Neural progenitor cell (in vitro differentiated cells): ENCODE data around the gene SAMD4A. TPM values are rescaled to one million over a fixed set of nuclear protein-coding genes. Genes with fewer than 3 reads are reported as not detected.
"Not testable (repeated sequence)": the region's sequence is repeated elsewhere in the genome, so short reads cannot be mapped to it uniquely, and the experiment has no call there.

Experiments
- DNase-seq: peaks from one replicate; pipeline ENCODE4 v3.0.0-alpha.2; 2016; ENCODE audit warnings: low spot score
- H2AFZ ChIP-seq: fragments of 200-600 bp; sonication (generic); replicated peaks from 2 replicates; pipeline ENCODE4 v1.6.1; 2016; ENCODE audit warnings: antibody characterized with exemption
- H3F3A ChIP-seq: fragments of 200-600 bp; sonication (generic); 2 replicates; pipeline ENCODE4 v1.6.1; 2016; ENCODE audit warnings: antibody characterized with exemption, low read depth
- H3K27ac ChIP-seq: fragments of 200-600 bp; sonication (generic); 2 replicates; pipeline ENCODE4 v1.5.1; 2016; ENCODE audit warnings: mild to moderate bottlenecking
- H3K27me3 ChIP-seq: fragments of 200-600 bp; sonication (generic); 2 replicates; pipeline ENCODE4 v1.6.1; 2016; ENCODE audit warnings: mild to moderate bottlenecking, moderate library complexity
- H3K36me3 ChIP-seq: fragments of 200-600 bp; sonication (generic); 2 replicates; pipeline ENCODE4 v1.5.1; 2016
- H3K4me1 ChIP-seq: fragments of 200-600 bp; sonication (generic); 2 replicates; pipeline ENCODE4 v1.6.1; 2016; ENCODE audit warnings: mixed run types
- H3K4me2 ChIP-seq: fragments of 200-600 bp; sonication (generic); 2 replicates; pipeline ENCODE4 v1.6.1; 2016
- H3K4me3 ChIP-seq: fragments of 200-600 bp; sonication (generic); 2 replicates; pipeline ENCODE4 v1.5.1; 2016
- H3K79me2 ChIP-seq: fragments of 200-600 bp; sonication (generic); 2 replicates; pipeline ENCODE4 v1.6.1; 2016; ENCODE audit warnings: low read depth
- H3K9ac ChIP-seq: fragments of 200-600 bp; sonication (generic); 2 replicates; pipeline ENCODE4 v1.6.1; 2016
- H3K9me3 ChIP-seq: fragments of 200-600 bp; sonication (generic); 2 replicates; pipeline ENCODE4 v1.5.1; 2016; ENCODE audit warnings: low read depth
- H4K20me1 ChIP-seq: fragments of 200-600 bp; sonication (generic); 2 replicates; pipeline ENCODE4 v1.6.1; 2016; ENCODE audit warnings: low read depth
- H3K27ac Mint-ChIP-seq: 3 replicates; pipeline ENCODE4 v1.8.0; 2021; ENCODE audit warnings: mixed read lengths
- H3K27me3 Mint-ChIP-seq: 2 replicates; pipeline ENCODE4 v1.8.0; 2022; ENCODE audit warnings: low read depth, mild to moderate bottlenecking, inconsistent platforms, moderate library complexity, mixed read lengths; ENCODE audit not compliant: insufficient read depth
- H3K36me3 Mint-ChIP-seq: 3 replicates; pipeline ENCODE4 v1.8.0; 2021; ENCODE audit warnings: mixed read lengths
- H3K4me1 Mint-ChIP-seq: 3 replicates; pipeline ENCODE4 v1.8.0; 2021; ENCODE audit warnings: mixed read lengths
- H3K4me3 Mint-ChIP-seq: 3 replicates; pipeline ENCODE4 v1.8.0; 2021; ENCODE audit warnings: mild to moderate bottlenecking, moderate library complexity, mixed read lengths
- H3K9me3 Mint-ChIP-seq: 3 replicates; pipeline ENCODE4 v1.8.0; 2020; ENCODE audit warnings: mixed read lengths
- EZH2 ChIP-seq: fragments of 200-600 bp; sonication (generic); IDR thresholded peaks from 2 replicates; pipeline ENCODE4 v1.6.1; 2017; ENCODE audit warnings: antibody characterized with exemption, mild to moderate bottlenecking, moderate library complexity
- EZH2phosphoT487 ChIP-seq: fragments of 200-600 bp; sonication (generic); IDR thresholded peaks from 2 replicates; pipeline ENCODE4 v1.6.1; 2017; ENCODE audit warnings: antibody characterized with exemption
- total RNA-seq: library from RNA; depleted of rRNA; stranded (reverse); fragments of >200 nt; gene quantifications from 2 replicates; pipeline ENCODE4 v1.2.3, GENCODE V29; 2015; ENCODE audit warnings: low replicate concordance
- TF ChIP-seq, protein P1 (sequence below): fragments of 200-600 bp; sonication (generic); IDR thresholded peaks from 2 replicates; pipeline ENCODE4 v1.5.1; 2017; ENCODE audit warnings: antibody characterized with exemption, mild to moderate bottlenecking

Gene SAMD4A
- total RNA-seq, 1 donor from 2014 or later, result 4.3 TPM

DNA sequence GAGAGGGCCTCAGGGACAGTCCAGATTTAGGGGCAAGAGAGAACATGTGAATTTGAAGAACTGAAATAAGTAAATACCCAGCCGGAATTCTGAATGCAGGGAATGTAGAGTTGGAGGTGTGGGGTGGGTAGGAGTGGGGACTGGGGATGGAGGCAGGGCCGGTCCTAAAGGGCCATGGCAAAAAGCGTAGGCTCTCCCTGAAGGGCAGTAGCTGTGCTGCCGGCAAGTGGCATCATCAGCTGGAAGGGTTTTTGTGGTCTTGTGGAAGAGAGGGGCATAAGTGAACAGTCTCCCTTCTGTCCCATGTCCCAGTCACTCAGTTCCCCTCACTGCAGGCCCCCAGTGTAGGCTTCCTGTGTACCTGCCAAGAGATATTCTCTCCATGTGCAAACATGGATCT is 231.1 kb downstream of the SAMD4A start:
- Histone ChIP-seq H2AFZ (peak overlapping the region; percentile 49), H3K9me3 (no peaks in the 10 kb centered on the region), H3K27me3 (no peaks in the 10 kb centered on the region), H3K27ac (no peak overlapping the region), H3K36me3 (no peaks in the 10 kb centered on the region), H3F3A (no peaks in the 10 kb centered on the region), H3K4me1 (peaks cover 13% of the 10 kb centered on the region), H3K4me2 (no peak overlapping the region), H3K4me3 (no peak overlapping the region), H3K79me2 (no peaks in the 10 kb centered on the region), H3K9ac (no peak overlapping the region), H4K20me1 (no peaks in the 10 kb centered on the region)
- no peak overlapping the region for H3K4me3 Mint-ChIP-seq
- H3K9me3 Mint-ChIP-seq, result peaks cover 17% of the 10 kb centered on the region
- peaks cover 22% of the 10 kb centered on the region for H3K4me1 Mint-ChIP-seq
- peaks cover 15% of the 10 kb centered on the region for H3K27me3 Mint-ChIP-seq
- peaks cover 4% of the 10 kb centered on the region for H3K36me3 Mint-ChIP-seq
- no peak overlapping the region for H3K27ac Mint-ChIP-seq
- no peak for TF ChIP-seq EZH2
- TF ChIP-seq EZH2phosphoT487, result no peak
- TF ChIP-seq, protein P1, sequence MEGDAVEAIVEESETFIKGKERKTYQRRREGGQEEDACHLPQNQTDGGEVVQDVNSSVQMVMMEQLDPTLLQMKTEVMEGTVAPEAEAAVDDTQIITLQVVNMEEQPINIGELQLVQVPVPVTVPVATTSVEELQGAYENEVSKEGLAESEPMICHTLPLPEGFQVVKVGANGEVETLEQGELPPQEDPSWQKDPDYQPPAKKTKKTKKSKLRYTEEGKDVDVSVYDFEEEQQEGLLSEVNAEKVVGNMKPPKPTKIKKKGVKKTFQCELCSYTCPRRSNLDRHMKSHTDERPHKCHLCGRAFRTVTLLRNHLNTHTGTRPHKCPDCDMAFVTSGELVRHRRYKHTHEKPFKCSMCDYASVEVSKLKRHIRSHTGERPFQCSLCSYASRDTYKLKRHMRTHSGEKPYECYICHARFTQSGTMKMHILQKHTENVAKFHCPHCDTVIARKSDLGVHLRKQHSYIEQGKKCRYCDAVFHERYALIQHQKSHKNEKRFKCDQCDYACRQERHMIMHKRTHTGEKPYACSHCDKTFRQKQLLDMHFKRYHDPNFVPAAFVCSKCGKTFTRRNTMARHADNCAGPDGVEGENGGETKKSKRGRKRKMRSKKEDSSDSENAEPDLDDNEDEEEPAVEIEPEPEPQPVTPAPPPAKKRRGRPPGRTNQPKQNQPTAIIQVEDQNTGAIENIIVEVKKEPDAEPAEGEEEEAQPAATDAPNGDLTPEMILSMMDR, result no peak
- no peak for DNase-seq

DNA sequence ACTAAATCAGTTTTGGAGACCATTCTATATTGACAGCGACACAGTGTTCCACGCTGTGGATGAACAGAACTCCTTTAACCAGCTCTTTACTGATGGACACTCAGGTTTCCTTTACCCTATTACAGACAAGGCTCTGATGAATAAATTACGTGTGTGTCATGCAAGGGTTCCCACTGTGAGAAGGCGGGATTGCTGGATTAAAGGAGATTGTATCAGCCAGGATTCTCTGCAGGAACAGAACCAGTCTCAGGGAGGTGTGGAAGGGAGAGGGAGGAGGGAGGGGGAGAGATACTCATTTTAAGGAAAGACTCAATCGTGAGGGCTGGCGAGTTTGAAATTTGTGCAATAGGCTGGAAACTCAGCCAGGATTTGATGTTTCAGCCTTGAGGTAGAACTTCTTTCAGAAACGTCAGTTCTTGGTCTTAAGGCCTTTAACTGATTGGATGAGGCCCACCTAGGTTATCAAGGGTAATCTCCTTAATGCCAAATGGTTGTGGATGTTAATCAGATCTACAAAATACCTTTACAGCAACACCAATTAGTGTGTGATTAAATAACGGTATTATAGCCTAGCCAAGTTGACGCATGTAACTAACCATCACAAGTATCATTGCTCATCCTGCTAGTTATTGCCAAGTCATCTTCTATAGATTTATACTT is 231.7 kb downstream of the SAMD4A start:
- no peak for TF ChIP-seq EZH2phosphoT487
- TF ChIP-seq, protein P1, result no peak
- TF ChIP-seq EZH2, result no peak
- Mint-ChIP-seq H3K27ac (peak overlapping the region; percentile 22), H3K4me3 (no peak overlapping the region), H3K9me3 (peaks cover 17% of the 10 kb centered on the region), H3K27me3 (peaks cover 18% of the 10 kb centered on the region), H3K36me3 (peaks cover 4% of the 10 kb centered on the region), H3K4me1 (peaks cover 23% of the 10 kb centered on the region)
- Histone ChIP-seq H3K4me3 (no peak overlapping the region), H3K9ac (no peak overlapping the region), H3K4me2 (no peak overlapping the region), H3K27me3 (no peaks in the 10 kb centered on the region), H3K79me2 (no peaks in the 10 kb centered on the region), H3K36me3 (no peaks in the 10 kb centered on the region), H3K27ac (no peak overlapping the region), H3K9me3 (no peaks in the 10 kb centered on the region), H4K20me1 (no peaks in the 10 kb centered on the region), H3K4me1 (peaks cover 13% of the 10 kb centered on the region), H2AFZ (no peak overlapping the region), H3F3A (no peaks in the 10 kb centered on the region)
- peak; percentile 24 for DNase-seq

DNA sequence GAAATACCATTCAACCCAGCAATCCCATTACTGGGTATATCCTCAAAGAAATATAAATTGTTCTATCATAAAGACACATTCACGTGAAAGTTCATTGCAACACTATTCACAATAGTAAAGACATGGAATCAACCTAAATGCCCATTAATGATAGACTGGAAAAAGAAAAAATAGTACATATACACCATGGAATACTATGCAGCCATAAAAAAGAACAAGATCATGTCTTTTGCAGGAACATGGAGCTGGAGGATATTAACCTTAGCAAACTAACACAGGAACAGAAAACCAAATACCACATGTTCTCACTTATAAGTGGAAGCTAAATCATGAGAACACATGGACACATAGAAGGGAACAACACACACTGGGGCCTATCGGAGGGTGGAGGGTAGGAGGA is 234.6 kb downstream of the SAMD4A start:
- H3K9me3 Mint-ChIP-seq, H3K4me3 ChIP-seq, H3K4me1 ChIP-seq, H4K20me1 ChIP-seq, H3K4me3 Mint-ChIP-seq, H3K36me3 Mint-ChIP-seq, H3K9me3 ChIP-seq, H3K9ac ChIP-seq, H3K4me2 ChIP-seq, H3K79me2 ChIP-seq, H3F3A ChIP-seq, H2AFZ ChIP-seq, H3K27ac ChIP-seq, H3K36me3 ChIP-seq, DNase-seq: not testable (repeated sequence)
- Mint-ChIP-seq H3K27me3 (peaks cover 16% of the 10 kb centered on the region), H3K4me1 (peaks cover 24% of the 10 kb centered on the region), H3K27ac (peak overlapping the region; percentile 10)
- H3K27me3 ChIP-seq, result peaks cover 24% of the 10 kb centered on the region

DNA sequence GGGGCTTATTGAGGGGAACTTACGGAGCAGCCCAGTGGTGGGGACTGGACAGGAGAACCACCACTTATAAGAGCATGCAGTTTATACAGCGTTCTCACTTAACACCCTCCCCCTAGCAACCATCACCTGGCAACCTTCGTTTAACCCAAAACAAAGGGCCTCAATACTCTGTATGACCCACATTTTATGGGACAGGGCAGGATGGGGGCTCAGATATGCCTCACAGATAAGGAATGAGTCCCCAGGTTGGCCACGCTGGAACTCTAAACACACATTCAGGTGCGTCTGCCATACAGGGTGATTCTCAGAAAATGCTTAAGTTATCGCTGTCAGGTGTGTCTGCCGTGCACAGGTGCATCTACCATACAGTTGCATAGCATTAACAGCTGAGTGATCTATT is 236.5 kb downstream of the SAMD4A start:
- H3K9me3 Mint-ChIP-seq, result peaks cover 6% of the 10 kb centered on the region
- H3K36me3 Mint-ChIP-seq, result no peaks in the 10 kb centered on the region
- no peak overlapping the region for H3K4me2 ChIP-seq
- no peaks in the 10 kb centered on the region for H4K20me1 ChIP-seq
- H3K79me2 ChIP-seq, result no peaks in the 10 kb centered on the region
- H3K9ac ChIP-seq, result no peak overlapping the region
- H3K27ac Mint-ChIP-seq, result no peak overlapping the region
- H3F3A ChIP-seq, result no peaks in the 10 kb centered on the region
- peaks cover 30% of the 10 kb centered on the region for H3K27me3 ChIP-seq
- H3K27me3 Mint-ChIP-seq, result peaks cover 18% of the 10 kb centered on the region
- DNase-seq, result no peak
- H3K4me3 Mint-ChIP-seq, result no peak overlapping the region
- peaks cover 5% of the 10 kb centered on the region for H3K4me1 ChIP-seq
- H3K27ac ChIP-seq, result no peak overlapping the region
- peaks cover 17% of the 10 kb centered on the region for H3K4me1 Mint-ChIP-seq
- H2AFZ ChIP-seq, result no peak overlapping the region
- no peaks in the 10 kb centered on the region for H3K9me3 ChIP-seq
- no peak overlapping the region for H3K4me3 ChIP-seq
- no peaks in the 10 kb centered on the region for H3K36me3 ChIP-seq
- TF ChIP-seq EZH2 (no peak), EZH2phosphoT487 (no peak)
- TF ChIP-seq, protein P1, result no peak
